ENCODE results near the gene PIH1D1.

The PIH1D1 gene

DNA sequence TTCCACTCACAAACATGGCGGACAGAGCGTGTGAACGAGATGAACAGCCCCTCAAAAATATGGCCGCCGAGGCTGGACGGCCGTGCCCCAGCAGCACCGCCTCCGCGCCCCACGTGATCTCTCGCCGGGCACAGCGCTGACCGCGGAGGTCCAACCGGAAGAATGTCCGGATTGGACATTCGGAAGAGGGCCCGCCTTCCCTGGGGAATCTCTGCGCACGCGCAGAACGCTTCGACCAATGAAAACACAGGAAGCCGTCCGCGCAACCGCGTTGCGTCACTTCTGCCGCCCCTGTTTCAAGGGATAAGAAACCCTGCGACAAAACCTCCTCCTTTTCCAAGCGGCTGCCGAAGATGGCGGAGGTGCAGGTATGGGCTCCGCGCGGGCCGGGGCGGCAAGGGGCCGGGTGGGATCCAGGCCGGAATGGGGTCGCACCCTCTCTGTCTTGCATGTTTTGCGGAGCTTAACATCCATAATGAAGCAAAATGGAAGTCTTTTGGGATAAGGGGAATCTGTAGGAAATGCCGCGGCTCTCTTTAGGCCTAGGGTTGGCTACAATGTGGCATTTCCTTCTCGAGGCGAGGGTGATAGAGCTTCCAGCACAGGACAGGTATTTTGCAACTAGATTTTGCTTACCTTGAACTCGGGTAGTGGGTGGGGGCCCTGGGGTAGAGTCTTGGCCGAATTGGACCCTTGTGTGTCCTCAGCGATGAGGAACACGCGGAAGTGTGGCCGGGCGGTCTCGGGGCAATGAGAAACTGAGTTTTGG lies 35.8 kb upstream of the PIH1D1 start, which contains the start of gene RPL13A (continued):
- TF ChIP-seq, protein P1, sequence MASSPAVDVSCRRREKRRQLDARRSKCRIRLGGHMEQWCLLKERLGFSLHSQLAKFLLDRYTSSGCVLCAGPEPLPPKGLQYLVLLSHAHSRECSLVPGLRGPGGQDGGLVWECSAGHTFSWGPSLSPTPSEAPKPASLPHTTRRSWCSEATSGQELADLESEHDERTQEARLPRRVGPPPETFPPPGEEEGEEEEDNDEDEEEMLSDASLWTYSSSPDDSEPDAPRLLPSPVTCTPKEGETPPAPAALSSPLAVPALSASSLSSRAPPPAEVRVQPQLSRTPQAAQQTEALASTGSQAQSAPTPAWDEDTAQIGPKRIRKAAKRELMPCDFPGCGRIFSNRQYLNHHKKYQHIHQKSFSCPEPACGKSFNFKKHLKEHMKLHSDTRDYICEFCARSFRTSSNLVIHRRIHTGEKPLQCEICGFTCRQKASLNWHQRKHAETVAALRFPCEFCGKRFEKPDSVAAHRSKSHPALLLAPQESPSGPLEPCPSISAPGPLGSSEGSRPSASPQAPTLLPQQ (tag by site-specific recombination; IDR thresholded peaks at IDR 0.05), result peak; percentile 61
- TF ChIP-seq ZNF140 (tag by site-specific recombination; IDR thresholded peaks at IDR 0.05), result no peak
- no peak for TF ChIP-seq ZNF248 (tag by site-specific recombination; IDR thresholded peaks at IDR 0.05)
- no peak for TF ChIP-seq ZNF777 (tag by site-specific recombination; IDR thresholded peaks at IDR 0.05; ENCODE audit: borderline replicate concordance)
- peak; percentile 59; the same call in 1 of the 2 replicates for TF ChIP-seq ZBTB48 (tag by site-specific recombination; IDR thresholded peaks at IDR 0.05)
- TF ChIP-seq, protein P2, sequence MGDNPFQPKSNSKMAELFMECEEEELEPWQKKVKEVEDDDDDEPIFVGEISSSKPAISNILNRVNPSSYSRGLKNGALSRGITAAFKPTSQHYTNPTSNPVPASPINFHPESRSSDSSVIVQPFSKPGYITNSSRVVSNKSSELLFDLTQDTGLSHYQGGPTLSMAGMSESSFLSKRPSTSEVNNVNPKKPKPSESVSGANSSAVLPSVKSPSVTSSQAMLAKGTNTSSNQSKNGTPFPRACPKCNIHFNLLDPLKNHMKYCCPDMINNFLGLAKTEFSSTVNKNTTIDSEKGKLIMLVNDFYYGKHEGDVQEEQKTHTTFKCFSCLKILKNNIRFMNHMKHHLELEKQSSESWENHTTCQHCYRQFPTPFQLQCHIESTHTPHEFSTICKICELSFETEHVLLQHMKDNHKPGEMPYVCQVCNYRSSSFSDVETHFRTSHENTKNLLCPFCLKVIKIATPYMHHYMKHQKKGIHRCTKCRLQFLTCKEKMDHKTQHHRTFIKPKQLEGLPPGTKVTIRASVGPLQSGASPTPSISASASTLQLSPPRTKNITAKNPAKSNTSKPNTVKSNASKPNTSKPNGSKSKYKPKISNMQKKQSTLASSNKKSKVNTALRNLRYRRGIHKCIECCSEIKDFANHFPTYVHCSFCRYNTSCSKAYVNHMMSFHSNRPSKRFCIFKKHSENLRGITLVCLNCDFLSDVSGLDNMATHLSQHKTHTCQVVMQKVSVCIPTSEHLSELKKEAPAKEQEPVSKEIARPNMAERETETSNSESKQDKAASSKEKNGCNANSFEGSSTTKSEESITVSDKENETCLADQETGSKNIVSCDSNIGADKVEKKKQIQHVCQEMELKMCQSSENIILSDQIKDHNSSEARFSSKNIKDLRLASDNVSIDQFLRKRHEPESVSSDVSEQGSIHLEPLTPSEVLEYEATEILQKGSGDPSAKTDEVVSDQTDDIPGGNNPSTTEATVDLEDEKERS (tag by site-specific recombination; IDR thresholded peaks at IDR 0.05), result no peak
- no peak for TF ChIP-seq ZNF426 (tag by site-specific recombination; IDR thresholded peaks at IDR 0.05)
- 0 out of 2 replicates have a peak, but pooled peaks have one; percentile 30 for TF ChIP-seq ZNF768 (tag by site-specific recombination; IDR thresholded peaks at IDR 0.05)
- no peak for TF ChIP-seq SALL2 (tag by site-specific recombination; IDR thresholded peaks at IDR 0.05; ENCODE audit: borderline replicate concordance)
- peak; percentile 50 for TF ChIP-seq ZEB2 (tag by site-specific recombination; IDR thresholded peaks at IDR 0.05)
- no peak for TF ChIP-seq ZNF555 (tag by site-specific recombination; conservative IDR thresholded peaks at IDR 0.05)
- peak; percentile 56 for TF ChIP-seq KLF8 (tag by site-specific recombination; IDR thresholded peaks at IDR 0.05)
- TF ChIP-seq, protein P3, sequence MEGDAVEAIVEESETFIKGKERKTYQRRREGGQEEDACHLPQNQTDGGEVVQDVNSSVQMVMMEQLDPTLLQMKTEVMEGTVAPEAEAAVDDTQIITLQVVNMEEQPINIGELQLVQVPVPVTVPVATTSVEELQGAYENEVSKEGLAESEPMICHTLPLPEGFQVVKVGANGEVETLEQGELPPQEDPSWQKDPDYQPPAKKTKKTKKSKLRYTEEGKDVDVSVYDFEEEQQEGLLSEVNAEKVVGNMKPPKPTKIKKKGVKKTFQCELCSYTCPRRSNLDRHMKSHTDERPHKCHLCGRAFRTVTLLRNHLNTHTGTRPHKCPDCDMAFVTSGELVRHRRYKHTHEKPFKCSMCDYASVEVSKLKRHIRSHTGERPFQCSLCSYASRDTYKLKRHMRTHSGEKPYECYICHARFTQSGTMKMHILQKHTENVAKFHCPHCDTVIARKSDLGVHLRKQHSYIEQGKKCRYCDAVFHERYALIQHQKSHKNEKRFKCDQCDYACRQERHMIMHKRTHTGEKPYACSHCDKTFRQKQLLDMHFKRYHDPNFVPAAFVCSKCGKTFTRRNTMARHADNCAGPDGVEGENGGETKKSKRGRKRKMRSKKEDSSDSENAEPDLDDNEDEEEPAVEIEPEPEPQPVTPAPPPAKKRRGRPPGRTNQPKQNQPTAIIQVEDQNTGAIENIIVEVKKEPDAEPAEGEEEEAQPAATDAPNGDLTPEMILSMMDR (tag by site-specific recombination; IDR thresholded peaks at IDR 0.05), result no peak
- TF ChIP-seq ZSCAN23 (tag by site-specific recombination; IDR thresholded peaks at IDR 0.05), result no peak
- peak; percentile 61; the same call in 1 of the 2 replicates for TF ChIP-seq ZNF610 (tag by site-specific recombination; IDR thresholded peaks at IDR 0.05; ENCODE audit: borderline replicate concordance)
- TF ChIP-seq, protein P4, sequence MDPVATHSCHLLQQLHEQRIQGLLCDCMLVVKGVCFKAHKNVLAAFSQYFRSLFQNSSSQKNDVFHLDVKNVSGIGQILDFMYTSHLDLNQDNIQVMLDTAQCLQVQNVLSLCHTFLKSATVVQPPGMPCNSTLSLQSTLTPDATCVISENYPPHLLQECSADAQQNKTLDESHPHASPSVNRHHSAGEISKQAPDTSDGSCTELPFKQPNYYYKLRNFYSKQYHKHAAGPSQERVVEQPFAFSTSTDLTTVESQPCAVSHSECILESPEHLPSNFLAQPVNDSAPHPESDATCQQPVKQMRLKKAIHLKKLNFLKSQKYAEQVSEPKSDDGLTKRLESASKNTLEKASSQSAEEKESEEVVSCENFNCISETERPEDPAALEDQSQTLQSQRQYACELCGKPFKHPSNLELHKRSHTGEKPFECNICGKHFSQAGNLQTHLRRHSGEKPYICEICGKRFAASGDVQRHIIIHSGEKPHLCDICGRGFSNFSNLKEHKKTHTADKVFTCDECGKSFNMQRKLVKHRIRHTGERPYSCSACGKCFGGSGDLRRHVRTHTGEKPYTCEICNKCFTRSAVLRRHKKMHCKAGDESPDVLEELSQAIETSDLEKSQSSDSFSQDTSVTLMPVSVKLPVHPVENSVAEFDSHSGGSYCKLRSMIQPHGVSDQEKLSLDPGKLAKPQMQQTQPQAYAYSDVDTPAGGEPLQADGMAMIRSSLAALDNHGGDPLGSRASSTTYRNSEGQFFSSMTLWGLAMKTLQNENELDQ (tag by site-specific recombination; IDR thresholded peaks at IDR 0.05; ENCODE audit: low read depth), result no peak
- TF ChIP-seq ZNF223 (tag by site-specific recombination; IDR thresholded peaks at IDR 0.05), result no peak
- TF ChIP-seq ZNF394 (tag by site-specific recombination; IDR thresholded peaks at IDR 0.05; ENCODE audit: borderline replicate concordance), result peak; percentile 20; the same call in 1 of the 2 replicates
- no peak for TF ChIP-seq ZNF571 (tag by site-specific recombination; IDR thresholded peaks at IDR 0.05)
- peak; percentile 96 for TF ChIP-seq YY1 (tag by site-specific recombination; IDR thresholded peaks at IDR 0.05)
- TF ChIP-seq ZXDB (tag by site-specific recombination; IDR thresholded peaks at IDR 0.05), result peak; percentile 100
- TF ChIP-seq ZNF416 (tag by site-specific recombination; IDR thresholded peaks at IDR 0.05), result no peak
- 0 out of 2 replicates have a peak, but pooled peaks have one; percentile 21 for TF ChIP-seq KLF9 (tag by site-specific recombination; IDR thresholded peaks at IDR 0.05; ENCODE audit: low read depth)
- peak; percentile 42 for TF ChIP-seq ZBTB11 (tag by site-specific recombination; conservative IDR thresholded peaks at IDR 0.05; ENCODE audit: low read depth)
- peak; percentile 33; the same call in 1 of the 2 replicates for TF ChIP-seq ZNF513 (tag by site-specific recombination; IDR thresholded peaks at IDR 0.05)
